ENCODE measurements around the gene SND1.

The SND1 gene

DNA sequence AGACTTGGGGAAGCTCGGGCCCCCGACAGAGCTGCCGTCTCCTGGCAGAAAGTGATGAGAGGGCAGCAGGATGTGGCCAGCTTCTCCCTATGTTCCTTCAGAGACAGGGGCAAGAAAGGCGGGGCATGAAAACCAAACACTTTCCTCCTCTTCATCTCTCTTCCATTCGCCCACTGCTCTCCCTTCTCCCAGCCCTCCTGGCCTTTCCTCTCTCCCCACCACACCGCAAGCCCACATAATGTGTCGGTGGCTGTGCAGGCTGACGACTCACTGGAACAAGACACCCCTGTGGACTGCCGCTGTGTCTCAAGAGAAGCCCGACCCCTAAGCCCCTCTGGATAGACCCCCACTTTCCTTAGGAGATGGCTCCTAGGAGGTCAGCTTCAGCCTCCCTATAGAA, 438.5 kb downstream of the SND1 start:
- 87% methylated on average over 10 of the region's 10 CpGs for WGBS (ENCODE audit: insufficient coverage)
- CTCF ChIA-PET, result interaction anchor here (0.8 to 1.4 kb wide), 5 partner anchors 9 to 118 kb away, joined by 3 to 4 read pairs (median 3); no protein-coding TSS in a partner anchor

DNA sequence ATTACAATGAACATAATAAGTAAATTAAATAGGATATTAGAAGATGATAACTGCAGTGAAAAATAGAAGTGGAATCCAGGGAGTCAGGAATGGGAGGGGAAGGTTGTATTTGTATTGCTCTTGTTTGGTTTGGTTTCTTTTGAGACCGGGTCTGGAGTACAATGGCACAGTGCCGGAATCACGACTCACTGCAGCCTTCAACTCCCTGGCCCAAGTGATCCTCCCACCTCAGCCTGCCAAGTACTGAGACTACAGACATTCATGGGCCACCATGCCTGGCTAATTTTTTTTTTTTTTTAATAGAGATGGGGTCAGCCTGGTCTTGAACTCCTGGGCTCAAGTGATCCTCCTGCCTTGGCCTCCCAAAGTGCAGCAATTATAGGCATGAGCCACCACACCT, 439.1 kb downstream of the SND1 start:
- Histone ChIP-seq H3K36me3 (ENCODE audit: control insufficient read depth in 4 of 4, insufficient read depth in 4 of 4, low read length in 3 of 4) (peaks cover 0 to 84% (median 57%) of the 10 kb centered on the region in 4 experiments), H3K27me3 (replicated peaks in 2 of 5; ENCODE audit: control insufficient read depth in 4 of 5, insufficient read depth in 5 of 5, low read length in 4 of 5) (no peaks in the 10 kb centered on the region), H3K4me1 (ENCODE audit: control extremely low read depth in 1 of 4, control insufficient read depth in 4 of 4, insufficient read depth in 4 of 4, low read length in 3 of 4) (no peaks in the 10 kb centered on the region), H3K4me3 (ENCODE audit: control insufficient read depth in 1 of 7, extremely low read depth in 1 of 7, insufficient read depth in 4 of 7, low read depth in 2 of 7, low read length in 6 of 7) (no peak overlapping the region), H3K9me3 (ENCODE audit: control extremely low read depth in 1 of 5, control insufficient read depth in 4 of 5, insufficient read depth in 2 of 5, low read depth in 1 of 5, low read length in 4 of 5) (no peaks in the 10 kb centered on the region), H3K27ac (ENCODE audit: insufficient read depth in 1 of 2, low read depth in 1 of 2, low read length in 2 of 2, poor library complexity in 1 of 2, severe bottlenecking in 2 of 2) (no peak overlapping the region)
- no peak for DNase-seq
- ChIA-PET POLR2A (no interaction called here), CTCF (interaction anchor here (0.8 to 1.4 kb wide), 3 partner anchors 8 to 117 kb away, joined by 3 to 4 read pairs (median 3); no protein-coding TSS in a partner anchor)
- 96% methylated on average over 3 of the region's 3 CpGs for WGBS (ENCODE audit: insufficient coverage)

More for the DNA sequence above, 438.5 kb downstream of the SND1 start:
- Histone ChIP-seq H3K4me3 (ENCODE audit: control insufficient read depth in 1 of 7, extremely low read depth in 1 of 7, insufficient read depth in 4 of 7, low read depth in 2 of 7, low read length in 6 of 7) (no peak overlapping the region), H3K27ac (ENCODE audit: insufficient read depth in 1 of 2, low read depth in 1 of 2, low read length in 2 of 2, poor library complexity in 1 of 2, severe bottlenecking in 2 of 2) (no peak overlapping the region), H3K9me3 (ENCODE audit: control extremely low read depth in 1 of 5, control insufficient read depth in 4 of 5, insufficient read depth in 2 of 5, low read depth in 1 of 5, low read length in 4 of 5) (no peaks in the 10 kb centered on the region), H3K27me3 (replicated peaks in 2 of 5; ENCODE audit: control insufficient read depth in 4 of 5, insufficient read depth in 5 of 5, low read length in 4 of 5) (no peaks in the 10 kb centered on the region), H3K36me3 (ENCODE audit: control insufficient read depth in 4 of 4, insufficient read depth in 4 of 4, low read length in 3 of 4) (peaks cover 0 to 88% (median 62%) of the 10 kb centered on the region in 4 experiments), H3K4me1 (ENCODE audit: control extremely low read depth in 1 of 4, control insufficient read depth in 4 of 4, insufficient read depth in 4 of 4, low read length in 3 of 4) (no peaks in the 10 kb centered on the region)
- DNase-seq, result no peak
- POLR2A ChIA-PET, result no interaction called here

DNA sequence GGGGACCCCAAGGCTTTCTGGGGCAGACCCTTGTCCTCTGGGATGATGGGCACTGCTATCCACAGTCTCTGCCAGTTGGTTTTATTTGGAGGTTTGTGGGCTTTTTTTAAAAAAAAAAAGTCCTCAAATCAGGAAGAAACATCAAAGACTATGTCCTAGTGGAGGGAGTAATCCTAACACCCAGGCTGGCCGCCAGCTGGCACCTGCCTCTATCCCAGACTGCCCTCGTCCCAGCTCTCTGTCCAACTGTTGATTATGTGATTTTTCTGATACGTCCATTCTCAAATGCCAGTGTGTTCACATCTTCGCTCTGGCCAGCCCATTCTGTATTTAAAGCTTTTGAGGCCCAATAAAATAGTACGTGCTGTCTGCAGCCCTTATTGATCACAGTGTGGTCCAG, 440.2 kb downstream of the SND1 start:
- CTCF ChIA-PET, result interaction anchor here (0.6 to 1.2 kb wide), 3 partner anchors 11 to 111 kb away, joined by 3 to 5 read pairs (median 4); no protein-coding TSS in a partner anchor
- H3K9me3 ChIP-seq (ENCODE audit: control extremely low read depth in 1 of 5, control insufficient read depth in 4 of 5, insufficient read depth in 2 of 5, low read depth in 1 of 5, low read length in 4 of 5), result no peaks in the 10 kb centered on the region
- WGBS (ENCODE audit: insufficient coverage), result 98% methylated on average over 5 of the region's 5 CpGs
- DNase-seq, result no peak
- peaks cover 0 to 77% (median 52%) of the 10 kb centered on the region in 4 experiments for H3K36me3 ChIP-seq (ENCODE audit: control insufficient read depth in 4 of 4, insufficient read depth in 4 of 4, low read length in 3 of 4)
- H3K4me1 ChIP-seq (ENCODE audit: control extremely low read depth in 1 of 4, control insufficient read depth in 4 of 4, insufficient read depth in 4 of 4, low read length in 3 of 4), result no peaks in the 10 kb centered on the region
- POLR2A ChIA-PET, result no interaction called here
- no peak overlapping the region for H3K27ac ChIP-seq (ENCODE audit: insufficient read depth in 1 of 2, low read depth in 1 of 2, low read length in 2 of 2, poor library complexity in 1 of 2, severe bottlenecking in 2 of 2)
- H3K4me3 ChIP-seq (ENCODE audit: control insufficient read depth in 1 of 7, extremely low read depth in 1 of 7, insufficient read depth in 4 of 7, low read depth in 2 of 7, low read length in 6 of 7), result no peak overlapping the region
- H3K27me3 ChIP-seq (replicated peaks in 2 of 5; ENCODE audit: control insufficient read depth in 4 of 5, insufficient read depth in 5 of 5, low read length in 4 of 5), result no peaks in the 10 kb centered on the region

DNA sequence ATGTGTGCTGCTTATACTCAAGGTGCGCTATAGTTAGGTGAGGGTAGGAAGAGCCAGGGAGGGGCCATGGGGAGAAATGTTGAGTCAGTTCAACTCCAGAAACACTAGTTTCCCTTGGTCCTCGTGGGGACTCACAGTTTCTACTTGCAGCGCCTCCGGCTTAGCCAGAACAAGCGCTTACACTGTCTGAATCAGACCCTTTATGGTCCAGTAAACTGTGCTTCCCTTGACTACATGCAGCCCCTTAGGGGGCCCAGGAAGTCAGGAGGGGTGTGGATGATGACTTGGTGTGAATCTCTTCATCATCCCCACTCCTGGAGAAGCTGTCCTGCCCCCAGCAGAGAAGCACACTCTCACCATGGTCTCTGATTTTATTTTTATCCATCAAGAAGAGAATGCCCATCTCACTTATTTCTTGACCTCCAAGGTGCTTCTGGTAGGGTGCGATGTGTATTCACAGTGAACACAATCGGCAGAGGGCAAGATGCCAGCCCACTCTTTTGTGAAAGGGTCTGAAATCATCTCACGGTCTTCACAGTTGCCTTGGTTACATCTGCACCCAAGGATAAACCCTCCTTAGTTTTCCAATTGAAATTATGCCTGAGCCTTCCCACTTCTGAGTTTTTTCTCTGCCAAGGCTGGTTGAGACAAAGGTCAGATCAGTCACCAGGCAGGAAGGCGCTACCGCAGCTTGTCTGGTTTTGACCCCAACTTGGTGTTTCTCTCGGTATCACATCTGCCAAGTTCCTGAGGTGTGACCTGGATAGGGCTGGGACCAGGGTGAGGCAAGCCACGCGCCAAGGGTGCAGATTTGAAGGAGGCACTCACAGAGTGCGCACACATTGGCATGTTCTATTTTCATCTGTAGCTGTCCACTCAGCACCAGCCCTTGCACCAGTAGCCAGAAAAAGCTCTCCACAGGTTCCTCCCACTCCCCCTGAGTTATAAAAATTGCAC, 441.9 kb downstream of the SND1 start:
- CTCF ChIA-PET, result no interaction called here
- WGBS (ENCODE audit: insufficient coverage), result 96% methylated on average over 11 of the region's 14 CpGs

DNA sequence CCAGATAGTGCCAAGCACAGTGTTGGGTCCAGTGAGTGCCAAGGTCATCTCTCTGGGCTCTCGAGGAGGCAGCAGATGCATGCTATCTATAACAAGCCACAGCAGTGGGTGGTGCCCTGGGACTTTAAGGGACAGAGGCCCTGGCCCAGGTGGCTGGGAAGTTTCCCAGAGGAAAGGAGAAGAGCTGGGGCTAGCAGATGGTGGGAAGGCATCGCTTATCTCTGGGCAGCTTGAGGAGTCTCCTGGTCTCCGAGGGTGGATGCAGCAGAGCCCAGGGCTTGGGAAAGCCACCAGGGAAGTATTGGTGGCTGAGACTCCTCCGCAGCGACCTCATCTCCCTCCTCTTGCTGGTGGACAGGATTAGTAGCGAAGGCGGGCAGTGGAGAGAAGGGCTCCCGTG, 442.7 kb downstream of the SND1 start:
- Histone ChIP-seq H3K9me3 (ENCODE audit: control extremely low read depth in 1 of 5, control insufficient read depth in 4 of 5, insufficient read depth in 2 of 5, low read depth in 1 of 5, low read length in 4 of 5) (no peaks in the 10 kb centered on the region), H3K27me3 (replicated peaks in 2 of 5; ENCODE audit: control insufficient read depth in 4 of 5, insufficient read depth in 5 of 5, low read length in 4 of 5) (no peaks in the 10 kb centered on the region), H3K4me3 (ENCODE audit: control insufficient read depth in 1 of 7, extremely low read depth in 1 of 7, insufficient read depth in 4 of 7, low read depth in 2 of 7, low read length in 6 of 7) (no peak overlapping the region), H3K36me3 (ENCODE audit: control insufficient read depth in 4 of 4, insufficient read depth in 4 of 4, low read length in 3 of 4) (peaks cover 0 to 58% (median 45%) of the 10 kb centered on the region in 4 experiments), H3K4me1 (ENCODE audit: control extremely low read depth in 1 of 4, control insufficient read depth in 4 of 4, insufficient read depth in 4 of 4, low read length in 3 of 4) (no peaks in the 10 kb centered on the region), H3K27ac (ENCODE audit: insufficient read depth in 1 of 2, low read depth in 1 of 2, low read length in 2 of 2, poor library complexity in 1 of 2, severe bottlenecking in 2 of 2) (no peak overlapping the region)
- no peak for DNase-seq
- 96% methylated on average over 5 of the region's 8 CpGs for WGBS (ENCODE audit: insufficient coverage)
- ChIA-PET POLR2A (no interaction called here), CTCF (no interaction called here)

More for the DNA sequence above, 441.9 kb downstream of the SND1 start:
- no peak overlapping the region for H3K27ac ChIP-seq (ENCODE audit: insufficient read depth in 1 of 2, low read depth in 1 of 2, low read length in 2 of 2, poor library complexity in 1 of 2, severe bottlenecking in 2 of 2)
- POLR2A ChIA-PET, result no interaction called here
- no peak for DNase-seq
- H3K27me3 ChIP-seq (replicated peaks in 2 of 5; ENCODE audit: control insufficient read depth in 4 of 5, insufficient read depth in 5 of 5, low read length in 4 of 5), result no peaks in the 10 kb centered on the region
- no peaks in the 10 kb centered on the region for H3K4me1 ChIP-seq (ENCODE audit: control extremely low read depth in 1 of 4, control insufficient read depth in 4 of 4, insufficient read depth in 4 of 4, low read length in 3 of 4)
- H3K4me3 ChIP-seq (ENCODE audit: control insufficient read depth in 1 of 7, extremely low read depth in 1 of 7, insufficient read depth in 4 of 7, low read depth in 2 of 7, low read length in 6 of 7), result no peak overlapping the region
- peaks cover 0 to 65% (median 48%) of the 10 kb centered on the region in 4 experiments for H3K36me3 ChIP-seq (ENCODE audit: control insufficient read depth in 4 of 4, insufficient read depth in 4 of 4, low read length in 3 of 4)
- H3K9me3 ChIP-seq (ENCODE audit: control extremely low read depth in 1 of 5, control insufficient read depth in 4 of 5, insufficient read depth in 2 of 5, low read depth in 1 of 5, low read length in 4 of 5), result no peaks in the 10 kb centered on the region

DNA sequence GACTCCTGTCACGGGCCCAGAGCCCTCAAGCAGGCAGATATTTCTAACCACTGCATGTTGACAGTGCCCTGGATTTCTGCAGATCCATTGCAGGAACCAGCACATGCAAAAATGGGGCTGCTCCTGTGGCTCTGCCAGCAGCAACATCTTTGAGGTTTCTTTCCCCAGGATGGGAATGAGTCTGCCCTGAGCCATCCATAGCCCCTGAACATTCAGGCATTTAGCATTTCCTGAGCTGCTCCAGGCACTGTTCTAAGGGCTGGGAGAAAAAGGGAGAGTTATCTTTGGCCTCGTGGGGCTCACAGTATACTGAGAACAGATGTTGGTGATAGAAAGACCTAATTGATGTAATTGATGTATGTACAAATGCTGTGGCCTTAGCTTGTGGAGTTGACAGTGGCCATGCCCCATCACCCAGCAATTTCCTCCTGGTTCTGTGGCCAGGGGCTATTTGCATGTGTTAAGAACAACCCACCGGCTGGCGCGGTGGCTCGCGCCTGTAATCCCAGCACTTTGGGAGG, 445.3 kb downstream of the SND1 start:
- POLR2A ChIA-PET, result no interaction called here
- CTCF ChIA-PET, result no interaction called here

DNA sequence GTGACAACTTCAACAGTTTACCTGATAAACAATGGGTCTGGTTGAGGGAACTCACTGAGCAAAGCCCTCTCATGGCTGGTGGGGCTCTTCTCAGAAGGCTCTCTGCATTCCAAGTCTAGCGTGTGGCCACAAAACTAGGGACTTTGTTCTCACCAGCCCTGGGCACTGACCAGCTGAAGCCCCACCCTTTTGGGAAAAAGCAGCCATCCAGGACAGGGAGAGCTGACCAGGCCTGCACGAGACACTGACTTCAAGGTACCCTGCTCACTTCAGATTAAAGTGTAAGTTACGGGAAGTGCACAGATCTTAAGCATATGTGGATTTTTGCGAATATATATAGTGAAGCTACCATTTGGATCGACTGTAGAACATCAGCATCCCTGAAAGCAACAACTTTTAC, 446.6 kb downstream of the SND1 start:
- no peak overlapping the region for H3K27ac ChIP-seq (ENCODE audit: insufficient read depth in 1 of 2, low read depth in 1 of 2, low read length in 2 of 2, poor library complexity in 1 of 2, severe bottlenecking in 2 of 2)
- no peak overlapping the region for H3K4me3 ChIP-seq (ENCODE audit: control insufficient read depth in 1 of 7, extremely low read depth in 1 of 7, insufficient read depth in 4 of 7, low read depth in 2 of 7, low read length in 6 of 7)
- CTCF ChIA-PET, result interaction anchor here (1.1 kb wide), 1 partner anchor 8 kb away, joined by 3 read pairs; no protein-coding TSS in a partner anchor
- WGBS (ENCODE audit: insufficient coverage), result 100% methylated on average over 3 of the region's 5 CpGs
- no peaks in the 10 kb centered on the region for H3K9me3 ChIP-seq (ENCODE audit: control extremely low read depth in 1 of 5, control insufficient read depth in 4 of 5, insufficient read depth in 2 of 5, low read depth in 1 of 5, low read length in 4 of 5)
- DNase-seq, result no peak
- POLR2A ChIA-PET, result no interaction called here
- peaks cover 0 to 21% (median 7%) of the 10 kb centered on the region in 5 experiments for H3K27me3 ChIP-seq (replicated peaks in 2 of 5; ENCODE audit: control insufficient read depth in 4 of 5, insufficient read depth in 5 of 5, low read length in 4 of 5)
- H3K4me1 ChIP-seq (ENCODE audit: control extremely low read depth in 1 of 4, control insufficient read depth in 4 of 4, insufficient read depth in 4 of 4, low read length in 3 of 4), result peaks cover 0 to 4% (median 3%) of the 10 kb centered on the region in 4 experiments
- H3K36me3 ChIP-seq (ENCODE audit: control insufficient read depth in 4 of 4, insufficient read depth in 4 of 4, low read length in 3 of 4), result peaks cover 0 to 22% (median 14%) of the 10 kb centered on the region in 4 experiments

More for the DNA sequence above, 445.3 kb downstream of the SND1 start:
- H3K4me1 ChIP-seq (ENCODE audit: control extremely low read depth in 1 of 4, control insufficient read depth in 4 of 4, insufficient read depth in 4 of 4, low read length in 3 of 4), result no peaks in the 10 kb centered on the region
- H3K27me3 ChIP-seq (replicated peaks in 2 of 5; ENCODE audit: control insufficient read depth in 4 of 5, insufficient read depth in 5 of 5, low read length in 4 of 5), result peaks cover 0 to 8% (median 0%) of the 10 kb centered on the region in 5 experiments
- WGBS (ENCODE audit: insufficient coverage), result 96% methylated on average over 2 of the region's 7 CpGs
- DNase-seq, result no peak
- no peaks in the 10 kb centered on the region for H3K9me3 ChIP-seq (ENCODE audit: control extremely low read depth in 1 of 5, control insufficient read depth in 4 of 5, insufficient read depth in 2 of 5, low read depth in 1 of 5, low read length in 4 of 5)
- H3K4me3 ChIP-seq (ENCODE audit: control insufficient read depth in 1 of 7, extremely low read depth in 1 of 7, insufficient read depth in 4 of 7, low read depth in 2 of 7, low read length in 6 of 7), result no peak overlapping the region
- H3K36me3 ChIP-seq (ENCODE audit: control insufficient read depth in 4 of 4, insufficient read depth in 4 of 4, low read length in 3 of 4), result peaks cover 0 to 34% (median 22%) of the 10 kb centered on the region in 4 experiments
- no peak overlapping the region for H3K27ac ChIP-seq (ENCODE audit: insufficient read depth in 1 of 2, low read depth in 1 of 2, low read length in 2 of 2, poor library complexity in 1 of 2, severe bottlenecking in 2 of 2)

Data from common myeloid progenitor, CD34-positive (primary cell).